Activated CD4-positive, alpha-beta T cell treated with anti-CD3 and anti-CD28 coated beads, Interleukin-2, amount 50 U/mL, for 48 hours (primary cell): ENCODE data around the gene HOXB5.
A peak's percentile ranks its signal among the peaks of the same experiment; 100 is the strongest.

ENCODE experiments used
- DNase-seq, 2 experiments: peaks; one replicate each; pipeline ENCODE4 v3.0.0-alpha.2; 2020

HOXB5 gene

DNA sequence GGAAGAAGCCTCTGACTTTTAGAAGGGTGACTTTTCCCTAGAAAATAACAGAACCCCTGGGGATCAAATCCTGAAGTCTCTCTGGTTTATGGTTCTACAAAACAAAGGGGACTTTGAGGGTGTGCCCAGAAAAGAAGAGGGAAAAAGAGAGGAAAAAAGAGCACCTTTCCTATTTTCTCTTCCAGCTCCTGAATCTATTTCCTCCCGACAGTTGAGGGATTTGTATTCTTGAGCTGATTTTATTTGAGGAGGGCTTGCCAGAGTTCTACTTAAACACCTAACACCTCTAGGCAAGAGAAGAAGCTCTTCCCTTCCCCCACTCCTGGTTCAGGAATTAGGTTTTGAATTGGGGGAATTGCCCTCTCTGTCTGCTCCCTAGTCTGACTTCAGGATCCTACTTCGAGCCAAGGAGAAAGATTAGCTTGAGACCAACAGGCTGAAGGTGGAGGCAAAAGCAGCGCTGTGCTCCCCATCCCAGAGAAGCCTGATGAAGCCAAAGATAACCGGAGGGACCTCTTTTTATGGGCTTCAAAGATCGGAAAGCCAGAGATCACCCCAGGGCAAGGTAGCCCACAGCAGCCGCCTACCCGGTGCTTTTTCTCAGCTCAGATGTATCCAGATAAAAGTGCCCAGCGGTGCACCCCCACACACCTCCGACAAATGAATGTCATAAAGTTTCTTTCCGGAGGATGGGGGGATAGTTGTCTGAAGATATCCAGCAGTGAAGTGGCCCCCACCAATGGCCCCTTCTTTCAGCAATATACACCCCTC, 4.3 kb downstream of the HOXB5 start:
- DNase-seq, result no peak

DNA sequence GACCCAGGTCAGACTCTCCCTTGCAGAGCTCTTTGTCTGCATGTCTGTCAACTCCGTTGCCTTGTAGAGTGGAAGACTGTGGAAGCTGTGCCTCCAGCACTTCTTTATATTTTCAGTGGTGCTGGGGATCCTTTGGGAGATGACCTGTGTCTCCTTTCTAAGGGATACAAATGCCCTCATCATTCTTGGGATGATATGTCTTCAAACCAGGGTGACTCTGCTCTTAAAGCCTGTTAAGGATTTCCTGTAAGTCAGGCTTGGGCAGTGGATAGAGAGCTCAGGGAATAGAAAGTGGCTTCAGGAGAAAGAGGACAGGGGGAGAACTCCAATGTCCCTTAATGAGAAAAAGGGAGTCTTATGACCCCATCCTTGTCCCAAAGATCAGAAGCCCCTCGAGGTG, 5.1 kb downstream of the HOXB5 start:
- no peak for DNase-seq

DNA sequence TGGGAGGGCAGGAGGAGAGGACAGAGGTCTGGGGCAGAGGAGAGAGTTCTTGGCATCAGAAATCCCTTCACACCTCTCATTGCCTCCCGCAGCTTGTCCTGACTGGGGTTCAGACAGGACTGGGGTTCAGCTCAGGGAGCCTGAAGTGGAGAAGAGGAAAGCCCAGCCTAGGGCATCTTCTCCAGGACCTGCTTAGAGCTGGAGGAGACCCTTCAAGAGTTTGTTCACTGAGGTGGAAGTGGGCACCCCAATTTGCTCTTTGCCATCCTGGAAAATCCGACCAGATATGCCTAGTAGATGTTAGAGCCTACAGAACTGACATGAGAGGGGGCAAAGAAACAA, 5.5 kb downstream of the HOXB5 start:
- DNase-seq, result no peak

DNA sequence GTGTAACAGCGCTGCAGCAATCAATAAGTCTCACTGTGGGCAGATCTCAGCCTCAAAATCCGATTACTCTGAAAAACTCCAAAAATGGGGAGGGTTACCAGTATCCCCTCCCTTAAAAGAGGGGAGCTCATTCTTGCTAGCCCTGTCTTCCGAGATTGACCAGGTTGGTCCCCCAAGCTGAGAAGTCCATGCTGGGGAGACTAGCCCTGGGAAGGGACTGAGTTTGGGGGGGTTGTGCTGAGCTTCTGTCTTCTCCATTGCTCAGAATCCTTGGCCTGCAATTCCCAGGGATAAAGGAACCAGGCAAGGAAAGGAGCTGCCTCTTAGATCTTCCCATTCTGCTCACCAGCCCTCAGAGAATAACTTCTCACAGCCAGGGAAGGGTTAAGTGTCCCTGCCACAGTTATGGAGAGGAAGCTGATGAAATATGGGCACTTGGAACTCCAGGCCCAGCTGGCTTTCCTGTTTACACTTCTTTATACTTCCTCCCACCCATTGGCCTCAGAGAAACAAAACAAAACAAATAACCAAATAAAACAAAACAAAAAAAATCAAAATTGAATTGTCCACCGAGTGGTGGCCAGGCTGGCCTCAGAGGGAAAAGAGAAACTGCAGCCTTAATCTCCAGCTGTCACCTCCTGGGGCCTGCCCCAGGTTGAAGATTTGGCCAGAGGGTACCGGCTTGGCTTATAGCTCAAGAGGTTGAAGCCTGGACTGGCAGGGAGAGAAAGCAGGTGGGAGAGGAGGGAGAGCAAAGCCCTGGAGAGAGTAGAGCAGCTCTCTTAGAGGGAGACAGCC, 6.1 kb downstream of the HOXB5 start:
- DNase-seq, result no peak

DNA sequence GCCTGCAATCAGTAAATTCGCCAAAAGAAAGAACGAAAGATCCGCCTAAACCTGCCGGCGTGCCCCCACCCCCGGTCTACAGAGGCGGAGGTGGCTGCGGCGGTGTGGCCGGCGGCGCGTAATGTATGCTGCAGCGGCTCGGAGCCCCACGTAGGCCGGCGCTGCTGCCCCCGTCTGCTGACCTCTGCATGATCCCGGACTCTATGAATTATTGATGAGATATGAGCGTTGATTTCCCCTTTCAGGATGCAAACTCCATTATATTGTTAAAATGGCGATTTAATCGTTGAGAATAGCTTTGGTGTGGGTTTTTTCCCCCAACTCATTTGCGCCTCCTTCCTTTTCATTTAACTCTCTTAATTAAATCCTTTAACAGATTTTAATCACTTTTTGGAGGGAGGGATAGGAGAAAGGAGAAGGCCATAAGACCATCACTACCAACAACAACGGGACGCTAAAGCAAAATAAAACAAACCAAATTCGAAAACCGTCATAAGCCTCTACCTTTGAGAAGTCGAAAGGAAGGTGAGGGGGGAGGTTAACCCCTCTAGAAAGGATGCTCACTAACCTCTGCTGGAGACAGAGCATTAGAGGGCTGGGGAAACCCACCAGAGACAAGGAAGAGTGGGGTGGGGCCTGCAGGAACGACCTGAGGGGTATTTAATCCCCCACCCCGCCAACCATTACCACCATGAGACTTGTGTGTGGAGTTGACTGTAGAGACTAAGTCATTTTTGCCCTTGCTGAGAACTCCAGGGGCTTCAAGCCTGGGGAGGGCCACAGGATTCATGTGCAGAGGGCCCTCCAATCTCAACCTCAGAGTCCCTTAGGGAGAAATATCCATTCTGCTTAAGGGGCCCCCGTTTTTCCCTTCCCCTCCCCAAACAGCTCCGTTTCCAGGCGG, 7.0 kb downstream of the HOXB5 start:
- DNase-seq, result peak; percentile 35 to 48

DNA sequence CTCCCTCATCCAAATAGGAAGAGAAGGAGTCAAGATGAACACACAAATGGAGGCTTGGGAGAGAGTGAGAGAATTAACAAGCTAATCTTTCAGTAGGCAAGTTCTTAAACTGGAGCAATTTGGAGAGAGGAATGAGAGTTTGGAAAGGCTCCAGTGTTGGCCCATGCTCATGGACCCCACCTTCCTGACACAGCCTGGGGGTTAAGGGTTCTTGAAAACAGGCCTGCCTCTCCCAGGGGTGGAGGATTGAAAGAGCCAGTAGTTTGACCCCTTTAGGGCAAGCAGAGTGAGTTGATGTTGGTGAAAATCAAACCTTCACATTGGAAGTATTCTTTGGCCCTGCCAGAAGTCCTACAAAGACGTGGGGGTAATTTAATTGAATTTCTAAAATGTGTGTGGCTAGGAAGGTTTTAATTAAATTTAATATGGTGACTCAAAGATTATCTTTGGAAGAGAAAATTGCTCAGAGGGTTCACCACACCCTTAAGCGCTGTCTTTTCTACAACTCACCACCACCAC, 9.3 kb downstream of the HOXB5 start:
- no peak for DNase-seq

DNA sequence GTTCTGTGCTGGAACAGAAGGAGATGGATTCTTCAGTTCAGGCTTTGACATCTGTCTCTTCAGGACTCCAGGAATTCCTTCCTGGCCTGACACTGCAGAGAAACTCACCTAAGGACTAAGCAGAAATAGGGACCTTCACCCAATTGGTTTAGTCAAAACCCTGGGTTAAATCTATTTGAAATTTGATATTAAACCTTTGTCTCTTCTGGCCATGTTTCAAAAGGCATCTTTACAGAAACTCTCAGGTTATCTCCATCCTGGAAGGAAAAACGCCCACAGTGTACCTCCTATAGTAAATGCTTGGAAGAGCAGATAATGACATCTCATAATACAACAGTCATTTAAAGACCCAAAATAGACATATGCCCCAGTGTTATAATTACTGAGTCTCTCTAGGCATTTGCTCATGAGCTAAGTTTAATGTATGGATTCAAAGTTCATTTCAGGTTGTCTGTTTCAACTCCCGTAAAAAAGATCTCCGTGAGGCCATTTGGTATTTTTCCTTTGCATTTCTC, 9.8 kb downstream of the HOXB5 start:
- DNase-seq, result no peak

DNA sequence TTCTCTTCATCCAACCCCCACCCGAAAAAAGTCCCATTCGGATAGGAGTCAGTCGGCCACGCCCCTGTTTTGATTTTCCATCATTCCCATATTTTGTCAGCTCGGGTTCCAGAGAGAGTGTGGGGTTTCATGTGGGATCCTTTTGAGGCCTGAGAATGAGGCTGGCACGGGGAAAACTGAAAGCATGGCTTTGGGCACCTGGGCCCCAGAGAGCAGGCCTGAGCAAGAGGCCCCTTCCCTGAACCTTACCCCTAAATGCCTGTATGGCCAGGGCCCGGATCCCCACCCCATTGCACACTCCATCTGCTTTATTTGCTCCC, 10.9 kb downstream of the HOXB5 start:
- no peak for DNase-seq

DNA sequence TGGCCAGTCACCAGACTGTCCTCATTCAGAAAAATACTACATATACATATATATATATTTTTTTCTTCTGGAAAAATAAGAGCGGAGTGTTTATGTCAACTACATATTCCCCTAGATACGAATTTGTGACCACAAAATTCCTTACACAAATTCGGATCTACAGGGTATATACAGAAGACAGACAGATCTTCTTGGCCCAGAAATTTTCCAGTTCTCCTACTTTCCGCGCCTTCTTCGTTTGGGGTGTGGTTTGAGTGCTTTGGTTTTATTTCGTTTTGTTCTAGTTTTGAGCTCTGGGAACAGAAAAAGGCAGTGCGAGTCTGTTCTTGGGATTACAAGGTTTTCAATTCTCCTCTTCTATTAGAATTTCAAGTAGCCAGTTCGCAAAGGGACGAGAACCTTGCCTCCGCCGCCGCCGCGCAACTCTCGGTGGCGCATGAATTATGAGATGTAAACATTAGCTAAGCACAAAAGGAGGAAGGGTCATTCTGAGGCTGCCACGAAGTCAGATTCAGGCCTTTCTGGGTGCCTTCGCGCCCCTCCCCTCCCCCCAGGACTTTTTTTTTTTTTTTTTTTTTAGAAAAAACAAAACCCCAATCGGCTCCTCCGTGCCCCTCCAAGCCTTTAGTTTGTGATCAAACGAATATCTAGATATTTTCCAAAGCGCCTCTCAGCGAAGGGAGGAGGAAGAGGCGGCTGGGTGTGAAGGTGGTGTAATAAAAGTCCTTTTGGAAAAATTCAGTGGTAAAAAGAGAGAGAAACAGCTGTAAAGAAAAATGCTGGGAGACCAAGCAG, 13.6 kb downstream of the HOXB5 start:
- DNase-seq, result no peak

DNA sequence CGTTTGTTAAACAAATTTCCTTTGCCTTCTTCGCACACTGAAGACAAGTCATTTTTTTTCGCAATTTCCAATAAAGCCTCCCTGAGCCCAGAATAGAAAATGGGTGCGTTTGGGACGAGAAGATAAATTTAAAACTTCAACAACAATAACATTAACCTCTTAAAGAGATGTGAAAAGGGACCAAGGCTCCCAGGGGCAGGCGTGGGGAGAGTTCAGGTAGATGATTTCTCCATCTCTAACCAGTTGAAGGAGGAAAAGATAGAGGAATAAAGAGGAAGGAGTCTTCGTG, 14.2 kb downstream of the HOXB5 start:
- DNase-seq, result no peak

DNA sequence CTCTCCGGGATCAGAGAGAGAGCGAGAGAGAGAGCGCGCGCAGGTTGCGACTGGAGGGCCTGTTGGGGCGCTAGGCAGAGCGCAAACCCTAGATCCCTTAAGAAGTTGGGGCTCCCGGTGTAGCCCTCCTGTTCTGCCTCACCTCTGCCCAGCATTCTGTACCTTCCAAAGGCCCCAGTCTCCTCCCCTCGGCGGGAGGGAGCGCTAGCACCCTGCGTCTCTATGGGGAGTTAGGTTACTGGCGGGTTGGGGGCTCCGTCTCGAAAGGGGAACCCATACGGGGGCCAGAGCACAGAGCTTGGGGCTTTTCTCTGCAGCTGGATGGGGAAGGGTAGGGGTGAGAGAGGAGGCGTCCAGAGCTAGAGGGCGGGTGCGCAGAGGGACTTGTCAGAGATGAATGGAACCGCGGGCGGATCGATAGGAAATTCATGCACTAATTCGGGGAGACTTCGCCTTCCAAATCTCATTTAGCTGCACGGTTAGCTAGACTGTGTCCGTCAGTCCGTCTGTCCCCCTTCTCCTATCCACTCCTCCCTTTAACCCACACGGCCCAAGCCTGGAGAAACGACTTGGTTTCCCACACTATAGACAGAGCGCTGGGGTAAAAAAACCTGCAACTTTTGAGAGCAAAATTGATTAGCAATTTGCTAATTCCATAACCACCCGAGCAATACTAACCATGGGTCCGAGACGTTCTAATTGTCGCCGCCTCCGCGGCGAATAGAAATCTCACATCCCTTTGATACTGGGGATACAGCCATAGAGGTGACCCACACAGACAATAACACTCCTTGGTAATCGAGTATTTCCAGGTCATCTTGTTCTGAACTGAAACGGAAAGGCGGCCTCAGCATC, 14.7 kb downstream of the HOXB5 start:
- peak; percentile 29 to 38 for DNase-seq

DNA sequence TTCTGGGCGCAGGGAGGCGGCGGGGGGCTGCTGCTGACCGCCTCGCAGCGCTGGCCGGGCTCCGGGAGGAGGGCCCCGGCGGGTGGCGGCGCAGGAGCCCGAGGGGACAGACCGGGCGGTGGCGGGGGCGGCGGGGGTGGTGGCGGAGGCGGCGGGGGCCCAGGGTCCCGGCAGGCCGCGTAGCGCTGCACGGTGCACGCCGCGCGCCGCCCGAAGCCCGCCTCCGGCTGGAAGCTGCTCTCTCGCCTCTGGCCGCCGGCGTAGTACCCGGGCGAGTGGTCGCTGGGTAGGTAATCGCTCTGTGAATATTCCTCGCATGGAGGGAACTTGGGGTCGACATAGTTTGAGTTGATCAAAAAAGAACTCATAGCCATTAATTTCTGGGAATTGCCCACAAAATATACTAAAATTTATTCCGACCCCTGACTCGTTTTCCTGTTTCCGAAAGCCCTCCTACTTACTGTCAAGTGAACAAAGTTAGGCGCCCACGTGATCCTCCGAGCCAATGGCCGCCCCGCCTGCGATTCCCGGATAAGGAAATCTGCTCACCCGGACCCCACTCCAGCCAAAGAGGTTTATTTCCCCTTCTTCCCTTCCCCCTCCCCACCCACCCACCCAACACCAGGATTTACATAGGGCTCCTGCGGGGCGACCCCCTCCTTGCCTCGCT, 15.5 kb downstream of the HOXB5 start, which contains the start of gene HOXB4:
HOXB4 (minus strand) TSS at position 405 of the 670 bp plus-strand sequence; CDS start at position 374, 31 bp downstream.
- peak; percentile 74 to 81 for DNase-seq

DNA sequence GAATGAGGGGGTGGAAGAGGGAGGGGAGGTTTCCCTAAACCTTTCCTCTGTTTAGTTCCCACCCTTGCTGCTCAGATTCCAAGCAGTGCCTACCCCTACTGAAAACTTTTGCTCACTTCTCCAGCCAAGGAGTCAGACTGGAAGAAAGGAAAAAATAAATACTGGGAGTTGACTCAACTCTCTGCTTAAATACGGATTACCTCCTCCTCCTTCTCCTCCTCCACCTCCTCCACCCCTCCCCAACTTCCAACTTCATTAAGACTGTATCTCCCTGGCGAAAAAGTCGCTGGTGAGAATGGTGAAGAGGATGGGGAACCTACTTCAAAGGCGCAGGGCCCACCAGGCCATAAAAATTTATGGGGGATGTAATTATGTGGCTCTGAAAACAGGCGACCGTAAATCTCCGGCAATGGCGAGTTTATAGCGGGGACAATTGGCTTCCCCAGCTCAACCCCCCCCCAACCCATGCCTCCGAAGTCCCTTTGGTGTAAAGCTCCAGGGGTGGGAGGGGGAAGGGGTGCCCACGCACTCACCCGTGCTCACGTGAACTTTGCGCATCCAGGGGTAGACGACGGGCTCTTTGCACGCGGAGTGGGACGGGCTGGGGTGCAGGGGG, 16.1 kb downstream of the HOXB5 start:
- DNase-seq, result no peak

DNA sequence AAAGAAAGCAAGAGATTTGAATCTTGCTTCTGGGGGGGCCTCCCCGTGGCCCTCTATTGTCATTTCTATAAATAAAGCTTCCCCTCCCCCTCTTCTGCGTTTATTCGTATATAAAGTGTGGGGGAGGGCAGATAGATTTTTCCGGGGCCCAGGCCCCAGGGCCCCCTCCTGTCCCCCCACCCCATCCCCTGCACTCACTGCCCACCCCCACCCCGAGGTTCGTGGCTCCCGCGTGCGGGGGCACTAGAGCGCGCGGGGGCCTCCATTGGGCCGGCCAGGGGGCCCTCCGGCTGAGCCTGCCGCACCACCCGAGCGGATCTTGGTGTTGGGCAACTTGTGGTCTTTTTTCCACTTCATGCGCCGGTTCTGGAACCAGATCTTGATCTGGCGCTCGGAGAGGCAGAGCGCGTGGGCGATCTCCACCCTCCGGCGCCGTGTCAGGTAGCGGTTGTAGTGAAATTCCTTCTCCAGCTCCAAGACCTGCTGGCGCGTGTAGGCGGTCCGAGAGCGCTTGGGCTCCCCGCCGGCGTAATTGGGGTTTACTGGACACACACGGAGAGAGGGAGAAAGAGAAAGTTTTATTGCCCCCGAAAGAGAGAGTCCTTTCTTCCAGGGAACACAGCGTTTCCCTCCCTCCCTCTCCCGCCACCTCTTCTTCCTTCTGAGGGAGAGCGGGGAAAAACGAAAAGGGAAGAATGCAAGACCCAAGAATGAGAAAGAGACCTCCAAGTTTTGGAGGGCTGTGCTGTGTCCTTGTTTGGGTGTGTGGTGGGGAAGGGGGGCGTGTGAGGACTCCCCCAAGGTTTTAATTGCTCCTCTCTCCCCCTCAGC, 16.9 kb downstream of the HOXB5 start:
- DNase-seq, result no peak

DNA sequence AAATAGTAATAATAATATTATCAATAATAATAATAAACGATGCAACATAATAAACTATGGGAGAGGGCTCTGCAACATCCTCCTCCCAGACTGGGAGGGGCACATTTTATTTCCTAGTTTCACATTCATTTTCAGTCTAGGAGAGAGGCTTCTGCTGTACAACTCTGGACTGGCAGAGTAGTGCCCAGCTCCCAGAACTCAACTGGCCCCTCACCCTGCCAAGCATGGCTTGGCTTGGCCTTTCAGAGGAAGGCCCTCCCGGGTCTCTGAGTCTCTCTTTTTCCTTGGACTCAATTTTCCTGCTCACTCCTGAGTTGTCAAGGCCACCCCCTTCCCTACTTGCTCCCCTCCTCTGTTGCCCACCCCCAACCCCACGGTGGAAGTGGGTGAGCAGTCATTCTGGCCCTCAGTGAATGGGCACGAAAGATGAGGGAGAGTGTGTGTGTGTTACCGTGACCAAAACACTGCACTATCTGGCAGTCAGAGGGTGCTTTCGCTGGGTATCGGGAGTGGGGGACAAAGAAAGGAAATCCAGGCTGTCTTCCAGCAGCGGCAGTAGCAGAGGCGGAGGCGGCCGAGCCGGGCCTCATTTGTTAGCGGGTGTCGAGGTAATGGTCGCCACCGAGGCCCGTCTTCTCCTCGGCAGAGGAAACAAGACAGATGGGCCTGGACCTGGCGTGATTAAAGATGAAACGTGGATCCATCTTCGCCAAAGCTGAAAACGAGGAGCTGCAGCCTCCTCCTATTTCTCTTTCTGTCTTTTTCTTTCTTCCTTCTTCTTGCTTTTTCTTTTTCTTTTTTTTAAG, 17.7 kb downstream of the HOXB5 start:
- no peak for DNase-seq

DNA sequence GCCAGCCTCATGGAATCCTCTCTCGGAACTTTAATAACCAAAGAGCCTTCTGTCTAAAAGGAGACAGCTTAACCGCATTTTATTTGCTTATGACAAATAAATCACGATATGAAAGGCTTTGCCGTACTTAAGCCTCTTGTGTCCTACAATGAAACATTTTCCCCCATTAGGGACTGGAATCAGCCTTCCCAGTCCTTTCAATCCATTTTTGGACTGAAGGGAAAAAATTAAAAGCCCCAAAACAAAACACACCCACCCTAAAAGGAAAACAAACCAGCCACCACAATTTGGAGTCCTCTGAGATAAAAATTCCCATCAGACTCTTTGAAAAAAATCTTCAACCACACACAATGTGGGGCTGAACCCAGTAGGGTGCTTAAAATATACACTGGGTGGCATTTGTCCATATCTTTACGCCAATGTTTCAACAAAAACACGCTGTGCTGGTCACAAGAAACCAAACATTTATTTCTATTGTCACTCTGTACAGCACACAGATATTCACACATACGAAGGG, 18.5 kb downstream of the HOXB5 start:
- no peak for DNase-seq

DNA sequence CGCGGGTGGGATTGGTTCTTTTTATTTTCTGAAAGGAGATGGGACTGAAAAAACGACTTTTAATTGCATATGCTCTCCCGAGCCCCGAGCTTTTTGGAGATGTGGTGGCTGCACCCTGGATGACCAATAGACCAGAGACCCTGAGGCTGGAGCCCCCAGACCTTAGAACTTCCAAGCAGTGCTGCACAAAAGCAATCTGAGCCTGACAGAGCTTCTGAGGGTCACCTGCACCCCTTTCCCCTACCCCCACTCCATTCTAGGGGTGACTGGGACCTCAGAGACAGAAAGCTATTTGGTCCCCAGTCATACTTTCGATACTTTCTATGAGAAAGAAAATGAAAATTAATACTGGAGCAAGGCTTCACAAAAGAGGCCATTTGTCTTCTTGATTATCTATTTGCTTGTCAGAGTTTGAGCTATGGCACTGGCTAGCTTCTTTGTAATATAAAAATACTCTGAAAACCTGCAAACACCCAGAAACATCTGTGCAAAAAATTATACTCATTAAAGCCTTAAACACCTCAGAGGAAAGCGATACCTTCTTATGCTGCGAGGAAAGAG, 19.0 kb downstream of the HOXB5 start:
- no peak for DNase-seq
